Measurements from ENCODE around the gene CEND1.

Gene CEND1

GRCh38 chr11:836274-836673, 46.4 kb upstream of the CEND1 start:
- TF ChIP-seq, protein P1, sequence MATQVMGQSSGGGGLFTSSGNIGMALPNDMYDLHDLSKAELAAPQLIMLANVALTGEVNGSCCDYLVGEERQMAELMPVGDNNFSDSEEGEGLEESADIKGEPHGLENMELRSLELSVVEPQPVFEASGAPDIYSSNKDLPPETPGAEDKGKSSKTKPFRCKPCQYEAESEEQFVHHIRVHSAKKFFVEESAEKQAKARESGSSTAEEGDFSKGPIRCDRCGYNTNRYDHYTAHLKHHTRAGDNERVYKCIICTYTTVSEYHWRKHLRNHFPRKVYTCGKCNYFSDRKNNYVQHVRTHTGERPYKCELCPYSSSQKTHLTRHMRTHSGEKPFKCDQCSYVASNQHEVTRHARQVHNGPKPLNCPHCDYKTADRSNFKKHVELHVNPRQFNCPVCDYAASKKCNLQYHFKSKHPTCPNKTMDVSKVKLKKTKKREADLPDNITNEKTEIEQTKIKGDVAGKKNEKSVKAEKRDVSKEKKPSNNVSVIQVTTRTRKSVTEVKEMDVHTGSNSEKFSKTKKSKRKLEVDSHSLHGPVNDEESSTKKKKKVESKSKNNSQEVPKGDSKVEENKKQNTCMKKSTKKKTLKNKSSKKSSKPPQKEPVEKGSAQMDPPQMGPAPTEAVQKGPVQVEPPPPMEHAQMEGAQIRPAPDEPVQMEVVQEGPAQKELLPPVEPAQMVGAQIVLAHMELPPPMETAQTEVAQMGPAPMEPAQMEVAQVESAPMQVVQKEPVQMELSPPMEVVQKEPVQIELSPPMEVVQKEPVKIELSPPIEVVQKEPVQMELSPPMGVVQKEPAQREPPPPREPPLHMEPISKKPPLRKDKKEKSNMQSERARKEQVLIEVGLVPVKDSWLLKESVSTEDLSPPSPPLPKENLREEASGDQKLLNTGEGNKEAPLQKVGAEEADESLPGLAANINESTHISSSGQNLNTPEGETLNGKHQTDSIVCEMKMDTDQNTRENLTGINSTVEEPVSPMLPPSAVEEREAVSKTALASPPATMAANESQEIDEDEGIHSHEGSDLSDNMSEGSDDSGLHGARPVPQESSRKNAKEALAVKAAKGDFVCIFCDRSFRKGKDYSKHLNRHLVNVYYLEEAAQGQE (IDR thresholded peaks at IDR 0.05; ENCODE audit: insufficient read depth in 1 of 2, low read depth in 2 of 2, low read length in 2 of 2) = no peak
- TF ChIP-seq SIN3A (IDR thresholded peaks at IDR 0.05; ENCODE audit: borderline replicate concordance, insufficient read depth, low read length) (no peak), POLR2AphosphoS5 (IDR thresholded peaks at IDR 0.05; ENCODE audit: low read depth, low read length) (no peak; the same call in 1 of the 2 replicates), TAF1 (IDR thresholded peaks at IDR 0.05; ENCODE audit: borderline replicate concordance, insufficient read depth, low read length) (no peak), FOXP2 (optimal IDR thresholded peaks at IDR 0.05; ENCODE audit: borderline replicate concordance, extremely low read depth, extremely low read length, insufficient read depth) (no peak)

- TF ChIP-seq POLR2AphosphoS5 (IDR thresholded peaks at IDR 0.05; ENCODE audit: low read depth, low read length) (no peak; the same call in 1 of the 2 replicates), FOXP2 (optimal IDR thresholded peaks at IDR 0.05; ENCODE audit: borderline replicate concordance, extremely low read depth, extremely low read length, insufficient read depth) (no peak), TAF1 (IDR thresholded peaks at IDR 0.05; ENCODE audit: borderline replicate concordance, insufficient read depth, low read length) (no peak), SIN3A (IDR thresholded peaks at IDR 0.05; ENCODE audit: borderline replicate concordance, insufficient read depth, low read length) (no peak)
- TF ChIP-seq, protein P1 (IDR thresholded peaks at IDR 0.05; ENCODE audit: insufficient read depth in 1 of 2, low read depth in 2 of 2, low read length in 2 of 2) = no peak
Observed at GRCh38 chr11:834371-835316, 44.8 kb upstream of the CEND1 start.

DNA sequence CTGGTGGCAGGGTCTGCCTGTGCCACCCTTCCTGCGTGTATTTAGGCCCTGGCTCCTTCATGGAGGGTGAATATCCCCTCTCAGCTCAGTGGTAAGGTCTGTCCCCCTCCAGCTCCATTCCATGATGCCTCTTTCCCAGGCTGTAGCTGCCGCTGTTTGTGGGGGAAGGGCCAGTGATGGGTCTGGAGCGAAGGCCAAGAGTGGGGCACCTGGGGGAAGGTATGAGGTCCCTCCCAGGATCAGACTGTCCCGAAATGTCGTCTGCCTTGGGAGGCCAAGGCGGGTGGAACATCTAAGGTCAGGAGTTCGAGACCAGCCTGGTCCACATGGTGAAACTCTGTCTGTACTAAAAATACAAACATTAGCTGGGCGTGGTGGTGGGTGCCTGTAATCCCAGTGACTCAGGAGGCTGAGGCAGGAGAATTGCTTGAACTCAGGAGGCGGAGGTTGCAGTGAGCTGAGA, 44.0 kb upstream of the CEND1 start:
- TF ChIP-seq SIN3A (IDR thresholded peaks at IDR 0.05; ENCODE audit: borderline replicate concordance, insufficient read depth, low read length) (no peak), FOXP2 (optimal IDR thresholded peaks at IDR 0.05; ENCODE audit: borderline replicate concordance, extremely low read depth, extremely low read length, insufficient read depth) (no peak), POLR2AphosphoS5 (IDR thresholded peaks at IDR 0.05; ENCODE audit: low read depth, low read length) (no peak), TAF1 (IDR thresholded peaks at IDR 0.05; ENCODE audit: borderline replicate concordance, insufficient read depth, low read length) (no peak)
- TF ChIP-seq, protein P1 (IDR thresholded peaks at IDR 0.05; ENCODE audit: insufficient read depth in 1 of 2, low read depth in 2 of 2, low read length in 2 of 2) = no peak

DNA sequence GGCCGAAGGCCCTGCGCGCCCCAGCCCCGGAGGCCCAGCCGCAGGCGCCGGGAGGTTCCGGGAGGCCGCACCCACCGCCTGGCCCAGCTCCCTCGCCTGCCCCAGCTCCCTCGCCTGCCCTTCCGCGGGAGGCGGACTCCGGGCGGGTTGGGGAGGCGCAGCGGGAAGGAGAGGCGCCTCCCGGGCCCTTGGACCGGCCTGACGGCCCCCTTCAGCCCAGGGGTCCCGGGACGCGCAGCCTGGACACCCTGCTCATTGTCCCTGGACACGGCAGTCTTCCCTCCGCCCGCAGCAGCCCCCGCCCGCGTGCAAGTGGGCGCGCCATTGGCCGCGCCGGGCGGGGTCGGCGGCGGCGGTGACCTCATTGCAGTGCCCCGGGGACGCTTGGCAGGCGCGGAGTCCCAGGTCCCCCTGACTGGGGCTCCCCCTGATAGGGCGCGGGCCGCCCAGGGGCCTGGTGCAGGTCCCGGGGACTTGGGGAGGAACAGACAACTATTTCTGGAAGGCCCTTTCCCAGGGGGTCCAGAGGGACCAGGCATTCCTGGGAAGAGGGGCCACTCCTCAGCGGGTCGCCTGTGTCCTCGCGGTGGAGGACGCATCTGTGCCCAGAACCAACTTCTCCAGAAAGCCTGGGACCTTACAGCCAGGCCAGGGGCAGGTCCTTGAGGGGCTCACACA, 43.4 kb upstream of the CEND1 start:
- TF ChIP-seq TAF1 (IDR thresholded peaks at IDR 0.05; ENCODE audit: borderline replicate concordance, insufficient read depth, low read length) (no peak; the same call in 1 of the 2 replicates), FOXP2 (optimal IDR thresholded peaks at IDR 0.05; ENCODE audit: borderline replicate concordance, extremely low read depth, extremely low read length, insufficient read depth) (no peak), POLR2AphosphoS5 (IDR thresholded peaks at IDR 0.05; ENCODE audit: low read depth, low read length) (no peak)
- TF ChIP-seq, protein P1 (IDR thresholded peaks at IDR 0.05; ENCODE audit: insufficient read depth in 1 of 2, low read depth in 2 of 2, low read length in 2 of 2) = no peak

Measured in PFSK-1 (cell line).